ENCODE results near the gene TLR6. TPM values are rescaled to one million over a fixed set of nuclear protein-coding genes. Genes with fewer than 3 reads are reported as not detected.

Gene TLR6
- total RNA-seq, 1 experiment from 2014 or later: 4.8 TPM

DNA sequence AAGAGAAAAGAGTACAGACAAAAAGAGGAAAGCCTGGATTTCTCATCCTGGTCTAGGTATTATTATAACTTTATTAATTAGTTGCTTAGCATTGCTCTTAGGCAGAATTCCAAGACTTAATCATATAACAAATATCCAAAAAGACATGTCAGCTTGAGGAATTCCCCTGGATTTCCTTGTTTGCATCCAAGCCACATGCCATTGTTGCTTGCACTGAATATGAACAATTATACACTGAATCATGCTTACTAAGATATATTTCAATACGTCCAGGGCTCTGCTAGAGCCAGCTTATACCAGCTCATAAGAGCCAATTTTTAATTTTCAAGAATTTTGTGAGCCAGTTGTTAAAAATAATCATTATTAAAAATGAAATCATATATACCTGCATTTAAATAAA, 68.3 kb downstream of the TLR6 start:
- no peaks in the 10 kb centered on the region for H3K4me1 ChIP-seq (ENCODE audit: control insufficient read depth in 1 of 2, insufficient read depth in 2 of 2, low read length in 2 of 2)
- BruUV-seq (replicated peaks): no TSS peak
- ChIA-PET RAD21 (ENCODE audit: low non-redundant PET in 1 of 2, low total read pairs in 2 of 2, uncharacterized antibody in 2 of 2, unreplicated experiment in 2 of 2) (no interaction called here), CTCF (interaction anchor here (1.5 kb wide), 1 partner anchor 16 kb away, joined by 3 read pairs; no protein-coding TSS in a partner anchor), POLR2A (no interaction called here)
- TF ChIP-seq EZH2phosphoT487 (IDR thresholded peaks at IDR 0.05; ENCODE audit: borderline replicate concordance) (no peak), REST (IDR thresholded peaks at IDR 0.05; ENCODE audit: low read depth) (no peak), EZH2 (IDR thresholded peaks at IDR 0.05) (no peak), ATF3 (IDR thresholded peaks at IDR 0.05) (no peak), EGR1 (IDR thresholded peaks at IDR 0.05; ENCODE audit: low read depth) (no peak), ZNF274 (IDR thresholded peaks at IDR 0.05; ENCODE audit: low read depth, low read length) (no peak), CBX3 (IDR thresholded peaks at IDR 0.05; ENCODE audit: low read depth) (no peak)
- ATAC-seq (no peak), DNase-seq (ENCODE audit: low read depth, low spot score) (no peak)
- intact Hi-C loops (cut with micrococcal nuclease): no loop called here
- no peak overlapping the region for H2AFZ ChIP-seq (ENCODE audit: low read depth, low read length, poor library complexity, severe bottlenecking)
- no peak overlapping the region for H3K4me2 ChIP-seq (ENCODE audit: low read length)
- no peak overlapping the region for H3K4me3 ChIP-seq (replicated peaks in 1 of 2; ENCODE audit: low read depth in 1 of 2, low read length in 2 of 2)
- no peaks in the 10 kb centered on the region for H3K9me3 ChIP-seq (ENCODE audit: control insufficient read depth in 1 of 2, insufficient read depth in 1 of 2, low read depth in 1 of 2, low read length in 2 of 2)
- H4K20me1 ChIP-seq (ENCODE audit: insufficient read depth): no peaks in the 10 kb centered on the region
- no peak overlapping the region for H3K9ac ChIP-seq (ENCODE audit: low read length)
- no peak overlapping the region for H3K27ac ChIP-seq (ENCODE audit: low read depth, low read length)
- H3K27me3 ChIP-seq (ENCODE audit: insufficient read depth, low read length): no peaks in the 10 kb centered on the region
- H3K79me2 ChIP-seq (ENCODE audit: insufficient read depth, low read length): no peaks in the 10 kb centered on the region
- no peaks in the 10 kb centered on the region for H3K36me3 ChIP-seq (ENCODE audit: control insufficient read depth in 1 of 2, insufficient read depth in 2 of 2, low read length in 2 of 2)
- no peaks in the 10 kb centered on the region for H3K9me2 ChIP-seq (ENCODE audit: insufficient read depth)
